Adipose tissue (tissue), 3 donors: ENCODE results near the gene FBXO41. TPM values are rescaled to one million over a fixed set of nuclear protein-coding genes. Genes with fewer than 3 reads are reported as not detected.

Source experiments
- H3K27ac ChIP-seq: one replicate; pipeline ENCODE4 v1.5.1; 2013; ENCODE audit warnings: low read depth, low read length
- WGBS, 3 donors: extraction: QIAGEN DNeasy Blood & Tissue Kit; methylation state at CpG; one replicate each; pipeline ENCODE4 v1.1.7; 2013; 5-methylcytosine and 5-hydroxymethylcytosine counted together
- polyA plus RNA-seq, 3 donors: library from polyadenylated mRNA; stranded (reverse); fragments of 200-250 nt; gene quantifications; one replicate each; pipeline ENCODE4 v1.2.3, GENCODE V29; 2013
- donor health status: healthy with polysubstance abuse.
- donor health status: Bipolar disorder and iron deficiency.
- donor health status: healthy.

The FBXO41 gene
- polyA plus RNA-seq, 3 donors, result 0.45 to 1.5 (median 0.51) TPM

DNA sequence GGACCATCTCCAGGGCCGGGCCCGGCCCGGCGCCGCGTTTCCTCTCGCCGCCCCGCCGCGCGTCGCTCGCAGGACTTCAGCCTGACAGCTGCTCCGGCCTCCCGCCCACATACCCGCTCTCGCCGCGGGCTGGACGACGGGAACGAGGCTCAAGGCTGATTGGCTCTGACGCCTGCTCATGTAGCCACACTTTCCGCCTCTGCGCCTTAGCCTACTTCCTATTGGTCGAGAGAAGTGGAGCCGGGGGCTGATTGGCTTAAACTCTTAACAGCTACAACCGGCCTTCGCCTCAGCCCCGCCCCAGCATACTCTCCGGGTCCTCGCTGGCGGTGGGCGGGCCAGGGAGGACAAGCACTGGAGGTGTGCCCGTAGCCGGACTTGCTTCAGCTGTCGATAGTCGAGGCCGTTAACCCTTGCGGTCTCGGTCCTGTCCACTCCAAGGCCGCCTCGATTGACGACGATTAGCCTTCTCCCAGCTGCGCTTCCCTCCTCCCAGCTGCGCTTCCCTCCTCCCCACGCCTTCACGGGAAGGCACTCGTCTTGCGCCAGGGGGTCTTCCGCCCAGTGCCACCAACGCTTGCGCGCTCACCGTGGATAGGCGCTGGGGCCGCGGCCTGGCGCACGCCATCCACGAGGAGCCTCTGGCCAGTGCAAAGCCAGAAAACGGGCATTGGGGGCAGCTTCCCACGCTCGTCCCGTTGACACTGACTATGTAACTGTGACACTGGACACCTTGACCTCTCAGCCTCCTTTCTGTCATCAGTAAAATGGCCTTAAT, 50.9 kb downstream of the FBXO41 start, which contains the start of gene PRADC1:
TSS of gene PRADC1 (minus strand) at position 86 of the 778 bp plus-strand sequence. CDS start at position 7, 79 bp downstream.
- no peak within 1 kb of the TSS for H3K27ac ChIP-seq
- 0% methylated on average over 65 to 67 of the region's 67 CpGs for WGBS, 3 donors

DNA sequence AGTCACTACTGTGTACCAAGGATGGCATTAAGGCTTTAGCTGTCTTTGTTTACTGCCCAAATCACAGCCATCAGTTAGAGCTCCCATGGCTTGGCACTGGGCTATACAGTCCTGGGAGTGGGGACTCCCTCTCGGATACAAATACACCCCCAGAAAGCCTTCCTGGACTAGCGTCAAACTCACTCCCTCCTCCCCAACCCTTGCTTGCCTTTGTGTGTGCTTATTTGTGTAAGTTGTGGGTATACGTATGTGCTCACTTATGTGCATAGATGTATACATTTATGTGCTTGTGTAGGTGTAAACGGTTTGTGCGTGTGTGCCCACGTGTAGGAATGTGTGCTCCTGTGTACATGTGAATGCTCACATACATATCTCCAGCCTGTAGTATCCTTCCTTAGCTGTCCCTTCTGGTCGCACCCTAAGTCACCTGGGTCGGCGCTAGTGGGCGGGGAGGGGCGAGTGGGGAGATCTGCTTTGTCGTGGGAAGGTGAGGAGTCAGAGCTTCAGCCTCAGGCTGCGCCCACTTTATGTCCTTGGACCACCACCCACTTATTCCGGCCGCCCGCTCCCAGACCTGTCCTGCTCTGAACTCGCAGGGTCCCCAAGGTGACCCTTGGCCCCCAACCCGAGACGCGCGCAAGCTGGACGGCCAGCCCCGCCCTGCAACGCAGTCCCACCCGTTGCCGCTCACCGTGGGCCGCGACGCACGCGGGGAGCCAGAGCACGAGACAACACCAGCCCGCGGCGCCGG, 51.7 kb downstream of the FBXO41 start:
- 2 to 3% (median 2%) methylated on average over 29 to 37 of the region's 37 CpGs for WGBS, 3 donors
- no peak overlapping the region for H3K27ac ChIP-seq

DNA sequence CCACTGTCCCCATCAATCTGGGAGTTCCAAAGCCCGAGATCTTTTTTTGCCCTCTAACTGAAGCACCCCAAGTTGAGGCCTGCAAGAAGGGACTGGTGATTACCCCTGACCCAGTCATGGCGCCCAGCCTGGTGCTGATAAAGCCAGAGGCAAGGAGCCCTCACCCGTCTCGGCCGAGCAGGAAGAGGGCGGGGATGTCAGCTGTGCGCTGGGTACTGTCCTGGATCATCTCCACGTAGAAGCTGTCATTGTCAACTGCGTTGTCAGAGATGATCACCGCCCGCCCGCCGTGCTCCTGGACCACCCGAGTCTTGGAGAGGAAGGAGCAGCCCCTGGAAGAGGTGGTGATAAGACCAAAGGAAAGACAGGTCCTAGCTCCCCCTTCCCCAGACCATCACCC, 55.6 kb downstream of the FBXO41 start:
- 80 to 88% (median 88%) methylated on average over 14 of the region's 14 CpGs for whole genome bisulfite sequencing, 3 donors
- no peak overlapping the region for H3K27ac ChIP-seq

DNA sequence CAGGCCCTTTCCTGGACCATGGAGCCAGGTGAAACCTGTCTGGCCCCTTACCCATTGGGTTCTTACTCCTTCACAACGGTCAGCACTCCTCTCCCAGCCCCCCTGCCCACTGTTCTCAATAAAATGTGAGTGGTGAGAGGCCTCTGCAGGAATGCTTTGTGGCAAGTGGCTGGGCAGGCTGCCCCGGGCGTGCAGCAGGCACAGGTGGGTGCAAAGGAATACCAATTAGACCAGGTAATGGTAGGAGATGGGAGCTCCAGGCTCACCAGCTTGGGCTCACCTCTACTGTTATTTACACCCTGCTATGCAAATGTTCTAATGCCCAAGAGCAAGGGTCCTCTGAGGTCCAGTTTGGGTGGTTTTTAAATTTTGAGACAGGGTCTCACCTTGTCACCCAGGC, 57.2 kb downstream of the FBXO41 start:
- WGBS, 3 donors, result 85% methylated on average over 3 of the region's 3 CpGs
- no peak overlapping the region for H3K27ac ChIP-seq

DNA sequence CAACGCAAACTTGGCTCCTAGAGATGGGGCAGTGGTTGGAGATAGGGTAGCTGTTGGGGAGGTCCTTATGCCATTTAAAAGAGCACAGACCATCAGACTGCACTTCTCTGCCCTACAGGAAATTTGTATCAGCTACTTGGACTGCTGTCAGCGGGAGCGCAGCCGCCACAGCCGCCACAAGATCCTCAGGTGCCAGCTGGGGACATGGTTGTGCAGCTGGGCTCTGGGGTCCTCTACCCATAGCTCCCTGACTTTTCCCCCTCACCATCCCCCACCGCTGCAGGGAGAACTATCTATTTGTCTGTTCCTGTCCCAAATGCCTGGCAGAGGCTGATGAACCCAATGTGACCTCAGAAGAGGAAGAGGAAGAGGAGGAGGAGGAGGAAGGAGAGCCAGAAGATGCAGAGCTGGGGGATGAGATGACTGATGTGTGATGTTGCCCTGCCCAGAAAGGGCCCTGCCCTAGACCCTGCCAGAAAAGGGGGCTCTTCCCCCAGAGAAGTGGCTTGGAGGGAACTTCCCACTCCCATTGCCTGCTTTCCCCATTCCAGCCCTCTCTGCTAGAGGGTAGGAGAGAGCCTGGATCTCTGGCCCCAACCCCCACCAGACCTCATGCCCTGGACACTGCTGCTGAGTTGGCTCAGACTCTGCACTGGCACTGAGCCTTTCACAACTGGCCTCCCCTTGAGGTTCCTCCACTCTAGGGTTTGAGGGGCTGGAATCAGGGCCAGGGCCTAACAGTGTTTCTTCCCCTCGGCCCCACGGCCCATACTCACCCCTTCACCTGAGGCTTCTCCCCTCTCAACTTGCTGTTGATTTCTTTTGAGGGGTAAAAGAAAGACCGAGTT, 58.5 kb downstream of the FBXO41 start:
- no peak overlapping the region for H3K27ac ChIP-seq
- 64 to 77% (median 70%) methylated on average over 9 of the region's 9 CpGs for WGBS, 3 donors

DNA sequence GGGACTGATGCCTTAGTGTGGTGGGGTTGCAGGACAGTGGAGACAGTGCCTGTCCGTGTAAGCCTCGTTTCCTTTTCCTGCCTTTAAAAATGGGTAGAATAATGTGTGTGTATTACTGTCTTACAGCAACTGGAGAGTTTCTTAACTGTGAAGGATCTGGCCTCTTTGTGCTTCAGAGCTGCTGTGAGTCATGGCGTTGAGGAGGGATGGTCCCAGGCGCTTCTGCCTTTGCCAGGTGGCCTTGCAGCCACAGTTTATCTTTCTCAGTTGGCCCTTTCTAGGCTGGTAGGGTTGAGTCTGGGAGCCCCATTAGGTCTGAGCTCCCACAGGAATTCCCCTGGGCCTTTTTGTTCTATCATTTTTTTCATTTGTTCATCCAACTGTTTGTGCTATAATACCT, 60.5 kb downstream of the FBXO41 start:
- 84 to 88% (median 85%) methylated on average over 4 of the region's 4 CpGs for WGBS, 3 donors

DNA sequence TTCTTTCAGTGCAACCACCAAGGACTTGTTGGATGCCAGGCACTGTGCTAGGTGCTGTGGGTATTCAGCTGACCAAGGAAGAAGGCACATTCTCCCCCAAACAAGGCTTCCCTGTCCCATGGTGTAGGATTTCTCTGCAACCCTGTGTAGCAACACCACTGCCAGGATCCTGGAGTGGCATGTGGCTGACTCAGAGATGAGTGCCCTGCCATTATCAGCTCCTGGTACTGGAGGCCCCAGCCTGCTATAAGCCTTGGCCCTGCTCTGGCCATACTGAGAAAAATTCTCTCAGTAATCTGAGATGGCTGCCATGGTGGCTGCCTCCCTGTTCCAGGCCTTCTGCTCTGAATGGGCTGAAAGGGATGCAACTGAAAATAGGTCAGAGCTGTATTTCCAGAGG, 66.0 kb downstream of the FBXO41 start:
- no peak overlapping the region for H3K27ac ChIP-seq

More for the DNA sequence above, 60.5 kb downstream of the FBXO41 start:
- H3K27ac ChIP-seq, result no peak overlapping the region

DNA sequence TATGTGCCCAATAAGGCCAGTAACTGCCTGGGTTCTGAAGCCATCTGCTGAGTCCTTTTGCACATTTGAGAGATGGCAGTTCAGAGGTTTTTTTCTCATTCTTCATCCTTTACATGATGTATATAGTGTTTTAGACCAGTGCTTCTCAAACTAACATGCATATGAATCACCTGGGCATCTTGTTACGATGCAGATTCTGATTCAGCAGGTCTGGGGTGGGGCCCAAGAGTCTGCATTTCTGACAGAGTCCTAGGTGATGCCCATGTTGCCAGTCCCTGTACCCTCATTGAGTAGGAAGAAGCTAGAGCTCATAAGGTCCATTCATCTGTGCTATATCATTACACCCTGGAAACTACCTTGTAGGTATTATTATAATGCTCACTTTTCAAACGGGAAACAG, 66.5 kb downstream of the FBXO41 start:
- 85 to 87% (median 86%) methylated on average over 2 of the region's 2 CpGs for WGBS, 3 donors
- no peak overlapping the region for H3K27ac ChIP-seq

DNA sequence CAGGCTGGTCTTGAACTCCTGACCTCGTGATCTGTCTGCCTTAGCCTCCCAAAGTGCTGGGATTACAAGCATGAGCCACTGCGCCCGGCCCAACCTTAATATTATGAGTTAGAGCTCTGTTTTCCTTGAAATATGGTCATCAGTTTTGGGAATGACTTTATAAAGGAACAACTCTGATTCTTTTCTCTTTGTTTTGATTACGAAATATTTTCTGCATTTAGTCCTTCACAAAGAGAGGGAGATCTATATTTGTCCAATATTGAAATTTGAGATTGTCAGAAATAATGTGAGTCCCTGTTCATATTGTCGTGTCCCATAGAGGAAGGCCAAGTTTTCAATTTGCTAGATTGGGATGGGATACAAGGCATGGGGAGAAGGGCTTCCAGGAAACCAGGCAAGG, 67.1 kb downstream of the FBXO41 start:
- no peak overlapping the region for H3K27ac ChIP-seq
- 92% methylated on average over 5 of the region's 5 CpGs for WGBS, 3 donors

DNA sequence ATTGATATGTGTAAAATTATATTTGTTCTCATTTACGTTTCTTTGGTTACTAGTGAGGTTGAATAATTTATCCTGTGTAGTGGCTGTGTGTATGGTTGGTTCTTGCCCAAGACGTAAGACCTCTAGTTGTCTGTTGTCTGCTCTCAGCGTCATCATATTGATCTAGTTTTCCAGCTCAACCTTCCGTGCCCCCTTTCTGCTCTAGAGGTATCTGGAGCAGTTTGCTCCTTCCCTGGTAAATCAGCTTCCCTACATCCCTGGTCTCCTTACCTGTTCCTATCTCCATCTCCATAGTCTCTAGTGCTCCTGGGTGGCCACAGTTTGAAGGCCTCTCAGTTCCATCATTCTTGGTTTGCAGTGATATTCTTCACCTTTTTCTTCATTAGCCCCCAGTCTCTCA, 69.0 kb downstream of the FBXO41 start:
- H3K27ac ChIP-seq, result no peak overlapping the region
- WGBS, 3 donors, result 60 to 76% (median 68%) methylated on average over 4 of the region's 4 CpGs

DNA sequence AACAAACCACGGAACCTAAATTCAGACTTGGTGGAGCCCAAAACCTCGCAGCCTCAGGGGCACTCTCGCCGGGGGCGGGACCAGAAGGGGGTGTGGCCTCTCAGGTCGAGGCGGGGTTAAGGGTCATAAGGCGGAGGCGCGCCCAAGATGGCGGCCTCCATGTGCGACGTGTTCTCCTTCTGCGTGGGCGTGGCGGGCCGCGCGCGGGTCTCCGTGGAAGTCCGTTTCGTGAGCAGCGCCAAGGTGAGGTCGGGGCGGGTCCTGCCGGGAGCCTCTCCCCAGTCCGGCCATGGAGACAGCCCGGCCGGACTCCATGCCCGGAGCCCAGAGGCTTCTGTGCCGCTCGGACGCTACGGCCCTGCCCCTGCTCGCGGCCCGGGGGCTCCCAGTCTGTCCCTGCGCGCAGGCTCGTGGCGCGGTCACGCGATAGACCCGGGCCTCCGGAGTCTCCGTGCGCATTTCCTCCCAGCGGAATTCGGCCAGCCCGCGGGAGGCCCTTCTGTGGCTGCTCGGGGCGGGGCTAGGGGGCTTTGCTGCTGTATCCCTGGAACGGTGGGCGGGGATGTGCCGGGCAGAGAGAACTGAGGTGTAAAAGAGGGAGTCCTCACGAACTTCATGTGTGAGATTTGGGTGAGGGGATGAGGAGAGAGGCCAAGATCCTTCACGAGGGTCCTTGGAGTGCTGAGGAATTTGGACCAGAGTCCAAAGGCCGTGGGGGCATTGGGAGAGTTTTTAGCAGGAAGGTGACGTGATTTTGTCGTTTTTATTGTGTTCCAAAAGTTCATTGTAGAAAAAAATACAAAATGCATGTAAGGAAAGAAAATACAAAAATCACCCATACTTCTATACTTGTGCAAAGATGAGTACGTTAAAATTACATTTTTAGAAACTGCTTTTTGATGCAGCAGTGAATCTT, 69.9 kb downstream of the FBXO41 start, which contains the start of gene SMYD5:
TSS of gene SMYD5 (plus strand) at position 126 of the 916 bp plus-strand sequence. CDS start at position 148, 22 bp downstream.
- H3K27ac ChIP-seq, result no peak within 1 kb of the TSS

DNA sequence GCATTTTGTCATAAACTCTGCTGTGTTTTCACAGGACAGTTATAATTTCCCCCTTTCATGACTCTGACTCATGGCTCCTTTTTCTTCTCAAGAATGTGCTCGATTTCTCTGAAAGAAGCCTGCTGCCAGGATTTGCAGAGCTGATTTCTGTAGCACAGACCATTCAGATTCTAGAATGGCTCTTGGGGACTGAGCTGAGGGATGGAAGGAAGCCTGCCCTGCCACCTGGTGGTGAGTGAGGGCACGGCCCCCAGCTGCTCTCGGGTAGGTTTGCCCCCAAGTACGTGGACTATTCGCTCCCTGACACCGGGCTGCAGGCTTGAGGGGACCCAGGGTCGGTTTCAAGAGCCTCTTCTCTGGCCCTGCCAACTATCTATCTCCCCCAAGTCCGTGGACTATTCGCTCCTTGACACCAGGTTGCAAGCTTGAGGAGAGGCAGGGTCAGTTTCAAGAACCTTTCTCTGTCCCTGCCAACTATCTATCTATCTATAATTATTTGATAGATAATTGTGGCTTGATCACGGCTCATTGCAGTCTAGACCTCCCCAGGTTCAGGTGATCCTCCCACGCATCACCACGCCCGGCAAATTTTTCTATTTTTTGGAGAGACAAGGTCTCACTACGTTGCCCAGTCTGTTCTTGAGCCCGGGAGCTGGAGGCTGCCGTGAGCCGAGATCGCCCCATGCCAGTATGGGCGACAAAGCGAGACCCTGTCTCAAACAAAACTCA, 71.7 kb downstream of the FBXO41 start:
- H3K27ac ChIP-seq, result no peak overlapping the region
- WGBS, 3 donors, result 48 to 58% (median 55%) methylated on average over 20 of the region's 20 CpGs

More for the DNA sequence above, 69.9 kb downstream of the FBXO41 start, which contains the start of gene SMYD5:
- WGBS, 3 donors, result 0 to 1% (median 1%) methylated on average over 64 of the region's 64 CpGs

DNA sequence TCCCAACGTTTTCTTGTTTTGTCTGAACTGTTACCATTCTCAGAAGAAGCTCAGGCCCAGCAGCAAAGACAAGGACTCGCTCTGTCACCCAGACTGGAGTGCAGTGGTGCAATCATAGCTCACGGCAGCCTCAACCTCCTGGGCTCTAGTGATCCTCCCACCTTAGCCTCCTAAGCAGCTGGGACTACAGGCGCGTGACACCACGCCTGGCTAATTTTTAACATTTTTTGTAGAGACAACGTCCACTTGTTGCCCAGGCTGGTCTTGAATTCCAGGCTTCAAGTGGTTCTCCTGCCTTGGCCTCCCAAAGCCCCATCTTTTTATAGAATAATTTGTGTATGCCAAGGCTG, 72.2 kb downstream of the FBXO41 start:
- no peak overlapping the region for H3K27ac ChIP-seq
- WGBS, 3 donors, result 70 to 76% (median 74%) methylated on average over 7 of the region's 7 CpGs

DNA sequence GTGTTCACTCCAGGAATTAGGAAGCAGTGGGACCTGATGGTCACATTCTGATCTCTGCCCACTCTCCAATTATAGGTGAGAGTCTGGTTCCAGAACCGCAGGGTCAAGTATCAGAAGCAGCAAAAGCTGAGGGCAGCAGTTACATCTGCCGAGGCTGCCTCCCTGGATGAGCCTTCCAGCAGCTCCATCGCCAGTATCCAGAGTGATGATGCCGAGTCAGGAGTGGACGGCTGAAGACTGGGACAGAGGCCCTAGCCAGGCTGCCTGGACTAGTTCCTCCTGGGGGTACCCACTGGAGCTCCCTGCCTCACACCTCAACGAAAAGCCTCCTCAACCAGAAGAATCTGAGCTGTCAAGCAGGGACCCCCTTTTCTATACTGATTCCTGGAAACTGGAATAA, 73.6 kb downstream of the FBXO41 start:
- H3K27ac ChIP-seq, result no peak overlapping the region
- WGBS, 3 donors, result 84 to 89% (median 87%) methylated on average over 6 of the region's 6 CpGs

DNA sequence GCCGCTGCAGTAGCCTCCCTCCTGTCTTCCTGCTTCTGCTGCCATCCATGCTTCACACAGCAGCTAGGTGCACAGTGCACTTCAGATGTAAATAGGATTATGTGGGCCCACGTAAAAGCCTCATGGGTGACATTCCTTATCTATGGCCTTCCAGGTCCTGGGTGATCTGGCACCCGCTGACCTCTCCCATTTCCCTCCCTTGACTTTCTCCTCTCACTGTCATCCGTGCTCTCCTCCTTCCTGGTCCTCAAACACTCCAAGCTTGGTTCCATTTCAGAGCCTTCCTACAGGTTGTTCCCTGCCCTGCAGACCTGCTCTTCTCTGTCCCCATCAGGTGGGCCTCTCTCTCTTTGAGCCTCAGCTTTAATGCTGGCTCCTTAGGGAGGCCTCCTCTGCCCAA, 74.3 kb downstream of the FBXO41 start:
- no peak overlapping the region for H3K27ac ChIP-seq
- 75 to 86% (median 81%) methylated on average over 4 of the region's 4 CpGs for WGBS, 3 donors

DNA sequence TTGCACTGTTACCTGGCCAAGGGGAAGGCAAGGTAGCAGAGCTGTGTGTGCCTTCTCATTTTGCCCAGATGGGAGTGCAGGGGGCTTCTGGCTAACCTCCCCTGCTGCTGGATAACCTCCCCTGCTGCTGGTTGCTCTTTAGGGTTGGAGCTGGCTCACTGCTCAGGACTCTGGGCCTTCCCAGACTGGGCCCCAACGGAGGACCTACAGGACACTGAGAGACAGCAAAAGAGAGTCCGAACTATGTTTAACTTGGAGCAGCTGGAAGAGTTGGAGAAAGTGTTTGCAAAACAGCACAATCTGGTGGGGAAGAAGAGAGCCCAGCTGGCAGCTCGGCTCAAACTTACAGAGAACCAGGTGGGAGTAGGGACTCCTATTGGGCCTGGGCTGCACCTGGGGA, 76.0 kb downstream of the FBXO41 start:
- 77 to 85% (median 80%) methylated on average over 3 of the region's 3 CpGs for WGBS, 3 donors
- no peak overlapping the region for H3K27ac ChIP-seq

DNA sequence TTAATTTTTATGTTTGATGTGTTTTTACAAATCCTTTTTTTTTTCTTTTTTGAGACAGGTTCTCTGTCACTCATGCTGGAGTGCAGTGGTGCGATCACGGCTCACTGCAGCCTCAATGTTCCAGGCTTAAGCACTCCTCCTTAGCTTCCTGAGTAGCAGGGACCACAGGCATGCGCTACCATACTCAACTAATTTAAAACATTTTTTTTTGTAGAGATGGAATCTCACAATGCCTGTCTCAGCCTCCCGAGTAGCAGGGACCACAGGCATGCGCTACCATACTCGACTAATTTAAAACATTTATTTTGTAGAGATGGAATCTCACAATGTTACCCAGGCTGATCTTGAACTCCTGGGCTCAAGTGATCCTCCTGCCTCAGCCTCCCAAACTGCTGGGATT, 78.7 kb downstream of the FBXO41 start:
- H3K27ac ChIP-seq, result no peak overlapping the region
- WGBS, 3 donors, result 84 to 90% (median 87%) methylated on average over 6 of the region's 6 CpGs
